Measurements from ENCODE around the gene NAGK. TPM values are rescaled to one million over a fixed set of nuclear protein-coding genes. Genes with fewer than 3 reads are reported as not detected.
"Not testable (repeated sequence)": the region's sequence is repeated elsewhere in the genome, so short reads cannot be mapped to it uniquely, and the experiment has no call there.

The NAGK gene
- 104 TPM for total RNA-seq

DNA sequence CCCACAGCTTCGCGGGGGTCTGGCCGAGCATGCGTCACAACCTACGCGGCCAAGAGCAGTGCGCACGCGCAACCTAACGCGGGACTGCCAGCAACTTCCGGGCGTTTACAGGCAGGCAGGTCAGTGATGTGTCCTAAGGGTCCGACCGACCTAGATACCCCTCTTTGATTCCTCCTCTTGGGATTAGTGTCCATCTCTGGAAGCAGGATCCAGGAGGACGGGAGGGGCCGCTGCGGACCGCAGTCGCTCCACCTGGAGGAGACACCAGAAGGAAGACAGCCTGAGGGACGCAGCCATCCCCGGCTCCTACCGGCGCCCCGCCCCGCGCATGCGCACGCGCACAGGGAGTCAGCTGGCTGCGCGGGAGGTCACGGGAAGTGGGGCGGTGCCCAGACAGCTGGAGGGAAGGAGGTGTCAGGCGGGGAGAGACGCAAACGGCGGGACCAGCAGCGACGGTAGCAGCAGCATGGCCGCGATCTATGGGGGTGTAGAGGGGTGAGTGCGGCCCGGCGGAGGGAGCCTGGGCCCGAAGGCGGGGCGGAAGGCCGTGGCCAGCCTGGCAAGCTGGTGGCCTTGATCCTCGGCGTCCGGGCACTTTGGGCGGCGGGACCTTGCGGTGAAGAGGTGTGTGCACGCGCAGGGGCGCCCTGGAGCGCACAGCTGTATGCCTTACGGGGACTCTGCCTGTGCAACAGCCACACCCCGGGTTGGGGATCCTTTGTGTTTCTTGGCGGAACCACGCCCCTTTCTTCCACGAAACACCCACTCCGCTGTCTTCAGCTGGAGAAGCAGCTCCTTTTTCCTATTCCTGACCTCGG, at the start of gene NAGK:
Gene NAGK, plus strand, starts transcription at position 431 of the 818 bp plus-strand sequence. Its CDS starts 36 bp downstream, at position 467.
- peak; percentile 96 for DNase-seq (ENCODE audit: low spot score)

GRCh38 chr2:71019989-71020388, 48.5 kb upstream of the NAGK start:
- not testable (repeated sequence) for DNase-seq (ENCODE audit: low spot score)

DNA sequence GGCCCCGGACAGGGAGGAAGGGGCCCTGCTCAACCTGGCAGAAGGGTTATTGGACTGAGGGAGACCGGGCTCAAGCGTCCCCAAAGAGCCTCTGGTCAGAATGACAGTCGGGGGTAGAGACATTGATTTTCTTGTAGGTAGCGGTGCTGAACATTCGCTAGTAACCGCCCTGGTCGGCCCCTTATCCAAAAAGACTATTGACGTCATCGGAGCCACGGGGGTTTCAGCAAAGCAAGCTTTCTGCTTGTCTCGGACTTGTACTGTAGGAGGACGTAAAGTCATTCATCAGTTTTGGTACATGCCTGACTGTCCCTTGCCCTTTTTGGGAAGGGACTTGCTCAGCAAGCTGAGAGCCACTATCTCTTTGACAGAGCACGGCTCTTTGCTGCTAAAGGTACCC, 47.1 kb upstream of the NAGK start:
- not testable (repeated sequence) for DNase-seq (ENCODE audit: low spot score)

- peak; percentile 76 for DNase-seq (ENCODE audit: low spot score)
Observed at GRCh38 chr2:71023553-71024243, 44.8 kb upstream of the NAGK start.

GRCh38 chr2:71036296-71036695, 32.2 kb upstream of the NAGK start:
- DNase-seq (ENCODE audit: low spot score): not testable (repeated sequence)

- no peak for DNase-seq (ENCODE audit: low spot score)
Observed at GRCh38 chr2:71042287-71042686, 26.2 kb upstream of the NAGK start.

DNA sequence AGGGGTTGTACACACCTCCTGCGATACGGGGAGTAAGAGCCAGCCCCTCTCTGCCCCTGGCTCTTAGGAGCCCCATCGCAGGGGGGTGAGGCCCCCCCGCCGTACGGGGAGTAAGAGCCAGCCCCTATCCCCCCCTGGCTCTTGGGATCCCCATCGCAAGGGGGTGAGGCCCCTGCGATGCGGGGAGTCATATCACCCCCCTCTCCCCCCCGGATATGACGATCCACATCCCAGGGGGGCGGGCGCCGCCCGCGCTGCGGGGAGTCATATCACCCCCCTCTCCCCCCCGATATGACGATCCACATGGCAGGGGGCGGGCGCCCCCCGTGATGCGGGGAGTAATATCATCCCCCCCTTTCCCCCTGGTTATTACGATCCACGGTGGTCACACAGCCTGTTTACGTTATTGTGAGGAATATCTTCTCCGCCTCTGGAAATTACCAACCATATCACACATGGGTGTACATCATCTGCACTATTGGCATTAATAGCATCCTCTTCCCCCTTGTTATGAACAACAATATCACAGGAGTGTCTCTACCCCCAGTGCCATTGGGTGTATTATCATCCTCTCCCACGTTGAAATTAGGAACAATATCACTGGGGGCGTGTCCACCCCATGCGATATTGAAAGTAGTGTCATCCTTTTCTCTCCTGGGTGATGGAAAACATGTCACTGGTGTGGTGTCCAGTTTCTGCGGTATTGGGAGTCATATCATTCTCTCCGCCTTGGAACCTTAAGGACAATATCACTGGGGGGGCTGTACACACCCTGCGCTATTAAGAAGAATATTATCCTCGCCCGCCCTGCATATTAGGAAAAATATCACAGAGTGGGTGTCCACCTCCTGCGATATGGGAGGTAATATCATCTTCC, 24.7 kb upstream of the NAGK start:
- DNase-seq (ENCODE audit: low spot score): no peak

DNA sequence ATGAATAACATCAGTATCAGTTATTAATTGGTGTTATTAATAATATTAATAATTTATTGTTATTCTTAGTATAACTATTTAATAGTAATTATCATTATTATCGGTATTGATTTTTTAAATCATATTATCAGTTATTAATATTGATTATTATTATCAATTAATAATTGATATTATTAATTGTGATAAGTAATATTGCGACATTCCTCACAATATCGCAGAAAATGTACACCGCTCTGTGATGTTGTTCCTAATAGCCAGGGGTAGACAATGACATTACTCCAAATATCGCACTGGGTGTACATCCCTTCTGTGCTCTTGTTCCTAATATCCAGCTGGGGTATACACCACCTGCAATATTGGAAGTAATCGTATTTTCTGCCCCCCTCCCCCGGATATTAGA, 23.3 kb upstream of the NAGK start:
- no peak for DNase-seq (ENCODE audit: low spot score)

DNA sequence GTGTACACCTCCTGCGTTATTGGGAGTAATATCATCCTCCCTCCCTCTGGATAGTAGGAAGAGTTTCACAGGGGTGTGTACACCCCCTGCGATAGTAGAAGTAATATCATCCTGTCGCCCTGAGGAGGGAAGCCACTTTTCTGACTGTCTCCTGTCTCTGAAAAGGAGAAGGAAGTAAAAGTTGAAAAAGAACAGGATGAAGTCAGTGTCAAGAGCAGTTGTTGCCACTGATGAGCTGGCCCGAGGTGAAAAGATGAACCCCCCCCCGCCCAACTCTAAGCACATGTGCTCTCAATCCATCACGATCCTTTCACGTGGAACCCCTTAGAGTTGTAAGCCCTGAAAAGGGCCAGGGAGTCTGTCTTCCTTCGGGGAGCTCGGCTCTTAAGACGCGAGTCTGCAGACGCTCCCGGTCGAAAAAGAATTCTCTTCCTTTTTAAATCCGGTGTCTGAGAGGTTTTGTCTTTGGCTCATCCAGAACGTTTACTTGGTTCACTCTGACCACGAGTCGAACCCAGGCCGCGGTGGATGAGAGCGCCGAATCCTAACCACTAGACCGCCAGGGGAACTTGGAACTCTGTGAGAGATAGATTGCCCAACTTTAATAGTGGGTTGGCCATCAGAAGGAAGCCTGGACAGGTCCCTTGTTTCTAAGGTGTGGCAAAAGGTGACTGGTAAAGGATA, 22.4 kb upstream of the NAGK start:
- DNase-seq (ENCODE audit: low spot score): no peak

- no peak for DNase-seq (ENCODE audit: low spot score)
Observed at GRCh38 chr2:71048096-71048495, 20.4 kb upstream of the NAGK start.

- peak; percentile 32 for DNase-seq (ENCODE audit: low spot score)
Observed at GRCh38 chr2:71049704-71050360, 18.6 kb upstream of the NAGK start.

GRCh38 chr2:71055206-71055740, 13.2 kb upstream of the NAGK start:
- not testable (repeated sequence) for DNase-seq (ENCODE audit: low spot score)

- no peak for DNase-seq (ENCODE audit: low spot score)
Observed at GRCh38 chr2:71060211-71060610, 8.2 kb upstream of the NAGK start.

DNA sequence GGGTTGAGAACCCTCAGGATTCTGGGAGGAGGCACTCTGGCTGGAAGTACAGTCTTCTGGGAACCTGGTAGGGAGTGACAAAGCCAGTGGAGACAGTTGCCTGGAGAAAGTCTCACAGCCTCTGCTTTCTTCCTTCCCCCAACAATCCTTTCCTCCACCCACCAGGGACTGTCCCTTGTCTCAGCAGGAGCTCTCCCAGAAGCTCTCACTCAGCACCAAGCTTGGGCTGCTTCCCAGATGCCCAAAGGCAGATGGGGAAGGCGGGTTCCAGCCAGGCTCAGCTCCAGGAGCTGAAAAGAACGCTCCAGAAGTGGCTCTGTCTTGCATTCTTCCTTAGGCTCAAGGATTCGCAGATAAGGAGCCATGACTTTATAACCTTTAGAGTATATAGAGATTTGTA, 7.6 kb upstream of the NAGK start:
- DNase-seq (ENCODE audit: low spot score): peak; percentile 19

GRCh38 chr2:71063216-71063615, 5.2 kb upstream of the NAGK start:
- no peak for DNase-seq (ENCODE audit: low spot score)

DNA sequence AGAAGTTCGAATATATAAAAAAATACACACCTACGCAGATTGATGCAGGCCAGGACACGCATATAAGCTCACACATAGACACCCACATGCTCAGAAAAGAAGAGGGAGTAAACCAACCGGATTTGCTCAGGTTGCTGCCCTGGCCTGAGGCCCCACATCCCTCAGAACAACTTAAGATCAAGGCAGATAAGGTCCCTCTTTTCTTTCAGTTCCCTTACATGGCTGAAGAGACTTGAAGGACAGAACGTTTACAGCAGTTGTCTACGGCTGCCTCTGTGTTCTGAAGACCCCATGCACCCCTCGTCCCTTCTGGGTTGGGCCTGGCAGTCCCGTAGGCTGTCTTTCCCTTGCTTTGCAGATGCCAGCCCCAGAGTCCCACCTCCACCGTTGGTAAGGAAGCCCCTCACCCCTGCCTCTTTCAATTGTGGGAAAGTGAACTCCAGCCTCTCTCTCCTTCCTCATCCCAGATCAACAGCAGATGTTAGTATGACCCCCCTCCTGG, 4.3 kb upstream of the NAGK start:
- DNase-seq (ENCODE audit: low spot score): no peak

GRCh38 chr2:71064754-71065621, 3.5 kb upstream of the NAGK start:
- no peak for DNase-seq (ENCODE audit: low spot score)

DNA sequence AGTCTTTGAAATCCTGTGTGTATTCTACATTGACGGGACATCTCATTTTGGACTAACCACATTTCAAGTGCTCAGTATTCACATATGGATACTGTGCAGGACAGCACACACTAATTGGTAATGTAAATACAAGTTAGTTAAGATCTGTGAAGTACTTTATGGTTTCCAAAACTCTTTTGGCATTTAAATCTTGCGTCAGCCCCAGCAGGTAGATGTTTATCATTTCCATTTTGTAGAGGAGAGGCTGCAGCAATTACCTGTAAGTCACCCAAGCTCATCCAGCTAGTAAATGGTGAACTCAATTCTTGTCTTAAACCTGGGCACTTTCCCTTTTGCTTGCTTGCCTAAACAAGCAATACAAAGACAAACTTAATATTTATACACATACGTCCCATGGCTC, 1.6 kb upstream of the NAGK start:
- DNase-seq (ENCODE audit: low spot score): no peak

- no peak for DNase-seq (ENCODE audit: low spot score)
Observed at GRCh38 chr2:71067567-71068217, 756 bp upstream of the NAGK start.
